ENCODE data around the gene ARPC5L.

The ARPC5L gene

DNA sequence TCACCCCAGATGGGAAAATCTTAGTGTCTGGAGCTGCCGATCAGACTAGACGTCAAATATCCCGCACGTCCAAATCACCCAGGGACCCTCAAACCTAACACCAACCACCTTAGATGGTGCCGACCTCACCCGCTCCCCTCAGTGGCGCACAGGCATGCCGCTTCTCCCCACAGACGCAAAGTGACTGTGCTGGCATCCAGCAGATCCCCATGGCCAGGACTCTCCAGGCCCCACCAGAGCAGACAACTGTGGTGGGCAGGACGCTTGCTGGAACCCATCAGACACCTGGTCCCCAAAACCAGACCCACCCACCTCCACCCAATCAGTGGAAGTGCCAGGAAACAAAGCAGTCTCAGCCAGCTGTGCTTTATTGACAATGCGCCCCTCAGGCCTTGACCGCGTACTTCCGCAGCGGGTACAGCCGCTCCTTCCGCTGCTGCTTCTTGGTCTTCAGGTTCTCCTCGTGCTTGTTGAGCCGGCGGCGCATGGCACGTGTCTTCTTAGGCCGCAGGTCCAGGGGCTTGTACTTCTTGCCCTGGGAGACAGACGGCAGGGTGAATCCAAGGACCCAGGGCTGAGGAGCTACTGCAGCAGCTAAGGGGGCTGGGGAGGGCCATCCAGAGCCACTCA lies 4.3 kb upstream of the ARPC5L start:
- Histone ChIP-seq H3K4me1 (ENCODE audit: control insufficient read depth, insufficient read depth, low read length) (peaks cover 32% of the 10 kb centered on the region), H3K9me3 (replicated peaks; ENCODE audit: low read length) (no peaks in the 10 kb centered on the region), H3K27me3 (ENCODE audit: control insufficient read depth, insufficient read depth, low read length) (no peaks in the 10 kb centered on the region), H3K36me3 (ENCODE audit: insufficient read depth, low read length) (peaks cover 53% of the 10 kb centered on the region), H3K4me3 (ENCODE audit: low read length) (no peak overlapping the region), H3K9ac (ENCODE audit: low read depth, low read length) (no peak overlapping the region), H3K4me2 (ENCODE audit: low read length) (no peak overlapping the region)

DNA sequence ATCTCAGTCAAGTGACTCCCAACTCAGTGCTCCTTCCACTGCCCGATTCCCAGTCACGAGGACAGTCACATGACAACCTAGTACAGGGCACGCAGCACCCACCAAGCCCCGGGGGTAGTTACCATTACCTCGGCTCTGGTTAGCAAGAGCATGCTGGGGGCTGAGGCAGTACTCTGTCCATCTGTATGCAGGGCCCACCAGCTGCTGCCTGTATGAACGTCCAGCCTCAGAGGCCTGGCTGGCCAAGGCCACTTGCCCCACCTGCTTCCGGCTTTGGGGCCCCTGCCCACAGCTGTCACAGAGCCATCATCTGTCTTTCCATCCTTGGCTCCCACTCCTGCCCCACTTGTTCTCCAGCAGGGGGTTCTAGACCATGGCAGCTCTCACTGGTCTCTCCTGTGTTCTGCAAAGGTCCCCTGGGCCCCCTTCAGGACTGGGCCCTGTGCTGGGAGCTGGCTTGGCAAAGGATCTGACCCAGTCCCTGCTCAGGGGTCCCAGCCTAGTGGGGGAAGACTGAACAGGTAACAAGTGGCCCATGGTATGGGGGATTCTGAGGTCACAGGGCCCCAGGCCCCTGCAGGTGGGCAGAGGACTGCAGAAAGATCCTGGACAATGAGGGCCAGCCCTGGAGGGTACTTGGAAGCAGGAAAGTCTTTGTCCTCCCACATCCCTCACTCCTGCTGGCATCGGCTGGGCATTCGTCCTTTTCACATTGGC lies 3.4 kb upstream of the ARPC5L start:
- H3K9ac ChIP-seq (ENCODE audit: low read depth, low read length) = peak overlapping the region; percentile 99
- H3K4me3 ChIP-seq (ENCODE audit: low read length) = no peak overlapping the region

DNA sequence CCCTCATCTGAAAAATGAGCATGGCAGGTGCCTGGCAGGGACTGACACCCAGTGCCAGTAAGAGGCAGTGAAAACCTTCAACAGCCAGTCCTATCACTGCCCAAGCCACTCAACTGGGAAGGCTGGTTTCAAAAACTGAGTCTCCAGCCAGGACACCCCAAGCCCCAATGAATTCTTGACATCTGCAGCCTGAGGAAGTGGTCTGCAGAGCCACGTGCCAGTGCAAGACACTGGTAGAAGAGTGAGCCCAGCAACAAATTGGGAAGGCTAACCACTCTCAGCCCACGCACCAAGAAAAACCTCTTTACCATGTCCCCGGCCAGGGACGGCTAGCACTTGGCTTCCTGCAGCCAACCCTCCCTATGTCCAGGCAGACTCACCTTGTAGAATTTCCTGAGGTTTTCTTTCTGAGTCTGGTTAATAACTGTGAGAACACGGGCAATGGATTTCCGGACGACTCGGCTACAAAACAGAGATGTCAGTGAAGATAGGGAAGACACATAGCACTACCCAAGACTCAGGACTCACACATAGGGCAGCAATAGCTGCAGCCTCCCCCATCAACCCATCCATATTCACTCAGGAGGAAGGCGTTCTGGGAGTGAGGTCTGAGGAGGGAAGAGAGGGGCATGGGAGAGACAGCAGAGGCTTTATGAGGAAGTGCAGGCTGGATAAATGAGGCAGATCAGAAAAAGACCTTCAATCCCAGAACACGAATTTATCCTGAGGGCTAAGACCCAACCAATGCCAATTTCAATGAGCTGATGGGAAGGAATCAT lies 1.9 kb upstream of the ARPC5L start:
- Histone ChIP-seq H3K36me3 (ENCODE audit: insufficient read depth, low read length) (peaks cover 53% of the 10 kb centered on the region), H3K27me3 (ENCODE audit: control insufficient read depth, insufficient read depth, low read length) (no peaks in the 10 kb centered on the region), H3K4me3 (ENCODE audit: low read length) (peak overlapping the region; percentile 97), H3K4me2 (ENCODE audit: low read length) (peak overlapping the region; percentile 99), H3K9me3 (replicated peaks; ENCODE audit: low read length) (no peaks in the 10 kb centered on the region), H3K9ac (ENCODE audit: low read depth, low read length) (peak overlapping the region; percentile 99), H3K4me1 (ENCODE audit: control insufficient read depth, insufficient read depth, low read length) (peaks cover 23% of the 10 kb centered on the region)

More for the DNA sequence above, 3.4 kb upstream of the ARPC5L start:
- Histone ChIP-seq H3K4me2 (ENCODE audit: low read length) (peak overlapping the region; percentile 99), H3K9me3 (replicated peaks; ENCODE audit: low read length) (no peaks in the 10 kb centered on the region), H3K27me3 (ENCODE audit: control insufficient read depth, insufficient read depth, low read length) (no peaks in the 10 kb centered on the region), H3K36me3 (ENCODE audit: insufficient read depth, low read length) (peaks cover 53% of the 10 kb centered on the region), H3K4me1 (ENCODE audit: control insufficient read depth, insufficient read depth, low read length) (peaks cover 25% of the 10 kb centered on the region)

DNA sequence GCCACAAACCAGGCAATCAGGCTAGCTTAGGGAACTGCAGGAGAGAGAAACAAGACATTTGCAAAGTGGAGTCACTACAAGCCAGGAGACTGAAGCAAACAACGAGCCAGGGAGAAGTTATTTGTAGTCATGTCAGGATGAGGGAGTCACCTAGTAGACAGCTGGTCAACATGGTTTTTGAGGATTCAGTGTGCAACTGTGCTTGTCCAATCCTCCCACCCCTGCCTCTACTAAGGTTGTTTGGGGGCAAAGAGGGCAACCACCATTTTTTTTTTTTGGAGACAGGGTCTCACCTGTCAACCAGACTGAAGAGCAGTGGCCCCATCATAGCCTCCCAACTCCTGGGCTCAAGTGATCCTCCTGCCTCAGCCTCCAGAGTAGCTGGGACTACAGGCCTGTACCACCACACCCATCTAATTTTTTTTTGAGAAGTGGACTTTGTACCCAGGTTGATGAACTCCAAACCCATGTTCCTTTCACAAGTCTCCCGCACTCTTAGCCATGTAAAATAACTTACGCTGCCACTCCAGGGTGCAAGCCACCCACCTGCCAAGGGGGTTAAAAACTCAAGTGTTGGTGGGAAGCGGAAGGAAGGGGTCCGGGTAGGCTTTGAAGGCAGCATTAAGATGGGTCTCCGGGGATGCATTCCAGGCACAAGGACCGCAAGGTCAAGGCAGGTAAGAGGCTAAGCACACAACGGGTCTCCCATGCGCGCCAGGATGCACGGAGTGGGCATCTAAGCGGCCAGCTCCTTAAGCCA lies 1.2 kb upstream of the ARPC5L start:
- H3K36me3 ChIP-seq (ENCODE audit: insufficient read depth, low read length) = peaks cover 53% of the 10 kb centered on the region

DNA sequence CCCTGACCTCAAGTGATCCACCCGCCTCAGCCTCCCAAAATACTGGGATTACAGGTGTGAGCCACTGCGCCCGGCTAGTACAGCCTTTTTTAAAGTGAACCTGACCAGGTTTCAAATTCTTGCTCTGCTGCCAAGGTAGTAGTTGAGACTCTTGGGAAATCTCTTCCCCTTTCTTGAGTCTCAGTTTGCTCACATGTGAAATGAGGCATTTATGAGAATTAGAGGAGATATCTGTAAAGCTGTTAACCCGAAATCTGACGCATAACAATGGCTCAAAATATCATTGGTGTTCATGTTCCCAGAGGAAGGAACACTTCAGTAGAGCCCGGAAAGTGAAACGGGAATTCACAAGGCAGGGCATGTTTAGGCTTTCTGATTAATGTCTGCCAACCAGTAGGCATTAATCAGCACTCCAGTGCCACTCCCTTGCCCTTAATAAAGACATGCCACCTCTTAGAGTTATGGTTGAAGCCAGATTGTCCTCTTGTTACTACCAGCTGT lies 1.5 kb downstream of the ARPC5L start:
- Histone ChIP-seq H3K4me1 (ENCODE audit: control insufficient read depth, insufficient read depth, low read length) (peaks cover 29% of the 10 kb centered on the region), H3K4me2 (ENCODE audit: low read length) (no peak overlapping the region), H3K9me3 (replicated peaks; ENCODE audit: low read length) (no peaks in the 10 kb centered on the region), H3K9ac (ENCODE audit: low read depth, low read length) (no peak overlapping the region), H3K27me3 (ENCODE audit: control insufficient read depth, insufficient read depth, low read length) (no peaks in the 10 kb centered on the region), H3K36me3 (ENCODE audit: insufficient read depth, low read length) (peaks cover 28% of the 10 kb centered on the region), H3K4me3 (ENCODE audit: low read length) (no peak overlapping the region)

More for the DNA sequence above, 1.2 kb upstream of the ARPC5L start:
- no peaks in the 10 kb centered on the region for H3K27me3 ChIP-seq (ENCODE audit: control insufficient read depth, insufficient read depth, low read length)
- peak overlapping the region; percentile 99 for H3K9ac ChIP-seq (ENCODE audit: low read depth, low read length)
- peaks cover 23% of the 10 kb centered on the region for H3K4me1 ChIP-seq (ENCODE audit: control insufficient read depth, insufficient read depth, low read length)
- peak overlapping the region; percentile 97 for H3K4me3 ChIP-seq (ENCODE audit: low read length)
- no peaks in the 10 kb centered on the region for H3K9me3 ChIP-seq (replicated peaks; ENCODE audit: low read length)
- H3K4me2 ChIP-seq (ENCODE audit: low read length) = peak overlapping the region; percentile 99

DNA sequence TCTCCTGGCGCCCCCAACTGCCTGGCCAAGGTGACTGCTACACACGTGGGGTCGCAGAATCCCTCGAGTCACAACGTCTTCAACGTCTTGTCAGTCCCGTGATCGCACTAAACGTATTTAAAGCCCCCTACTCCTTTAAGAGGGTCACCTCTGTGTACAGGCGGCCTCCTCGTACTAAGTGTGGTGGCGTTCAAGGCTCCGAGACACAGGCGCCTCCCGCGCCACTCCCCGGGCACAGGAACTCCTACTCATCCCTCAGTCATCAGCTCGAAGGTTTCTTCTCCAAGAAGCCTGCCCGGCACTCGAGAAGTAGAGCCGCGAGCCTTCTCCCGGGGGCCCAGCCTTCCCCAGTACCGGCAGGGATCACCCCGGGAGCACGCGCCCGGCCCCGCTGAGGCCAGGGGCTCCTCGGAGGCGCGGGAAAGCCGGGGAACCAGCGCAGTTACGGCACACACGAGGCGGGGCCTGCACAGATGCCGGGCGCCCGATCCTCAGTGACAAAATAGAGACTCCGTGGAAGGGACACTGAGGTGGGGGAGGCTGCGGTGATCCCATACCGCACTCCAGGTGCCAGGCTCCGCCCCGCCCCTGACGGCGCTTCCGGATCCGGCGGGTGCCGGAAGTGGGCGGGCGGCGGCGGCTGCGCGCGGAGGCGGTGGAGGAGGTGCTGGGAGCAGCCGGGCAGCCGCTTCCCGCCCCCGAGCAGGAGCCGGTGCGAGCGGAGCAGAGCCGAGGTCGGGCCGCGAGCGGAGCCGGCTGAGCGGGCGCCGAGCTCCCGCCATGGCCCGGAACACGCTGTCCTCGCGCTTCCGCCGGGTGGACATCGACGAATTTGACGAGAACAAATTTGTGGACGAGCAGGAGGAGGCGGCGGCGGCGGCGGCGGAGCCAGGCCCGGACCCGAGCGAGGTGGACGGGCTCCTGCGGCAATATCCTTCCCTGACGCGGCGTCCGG lies 6.9 kb downstream of the ARPC5L start:
- no peaks in the 10 kb centered on the region for H3K27me3 ChIP-seq (ENCODE audit: control insufficient read depth, insufficient read depth, low read length)
- no peaks in the 10 kb centered on the region for H3K9me3 ChIP-seq (replicated peaks; ENCODE audit: low read length)
- peaks cover 29% of the 10 kb centered on the region for H3K4me1 ChIP-seq (ENCODE audit: control insufficient read depth, insufficient read depth, low read length)
- H3K4me3 ChIP-seq (ENCODE audit: low read length) = peak overlapping the region; percentile 97
- peak overlapping the region; percentile 94 for H3K4me2 ChIP-seq (ENCODE audit: low read length)
- peaks cover 26% of the 10 kb centered on the region for H3K36me3 ChIP-seq (ENCODE audit: insufficient read depth, low read length)
- H3K9ac ChIP-seq (ENCODE audit: low read depth, low read length) = peak overlapping the region; percentile 99

DNA sequence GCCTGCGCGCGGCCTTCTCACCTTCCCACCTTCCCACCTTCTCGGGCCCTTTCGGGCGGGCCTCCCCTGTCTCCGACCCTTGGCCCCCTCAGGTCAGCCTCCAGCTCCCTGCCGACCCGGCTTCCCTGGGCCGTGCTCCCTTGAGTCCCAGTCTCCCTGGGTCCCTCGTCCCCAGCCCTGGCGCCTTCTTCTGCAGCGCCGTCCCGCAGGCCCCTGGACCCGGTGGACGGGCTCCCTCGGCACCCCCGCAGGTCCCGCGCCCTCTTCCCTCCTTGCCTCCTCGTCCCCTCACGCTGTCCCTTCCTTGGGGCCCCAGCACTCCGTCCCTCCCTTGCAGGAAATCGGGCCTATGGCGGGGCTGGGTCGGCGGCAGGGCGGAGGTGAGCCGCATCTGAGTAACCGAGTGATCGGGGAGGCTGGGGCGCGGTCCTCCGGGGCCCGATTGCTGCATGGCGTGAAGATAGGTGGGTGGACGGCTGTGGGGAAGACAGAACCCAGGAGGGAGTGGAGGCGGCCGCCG lies 7.6 kb downstream of the ARPC5L start:
- H3K9ac ChIP-seq (ENCODE audit: low read depth, low read length) = peak overlapping the region; percentile 99
- H3K27me3 ChIP-seq (ENCODE audit: control insufficient read depth, insufficient read depth, low read length) = no peaks in the 10 kb centered on the region
- H3K36me3 ChIP-seq (ENCODE audit: insufficient read depth, low read length) = peaks cover 34% of the 10 kb centered on the region
- peak overlapping the region; percentile 94 for H3K4me2 ChIP-seq (ENCODE audit: low read length)
- peak overlapping the region; percentile 97 for H3K4me3 ChIP-seq (ENCODE audit: low read length)
- no peaks in the 10 kb centered on the region for H3K9me3 ChIP-seq (replicated peaks; ENCODE audit: low read length)
- H3K4me1 ChIP-seq (ENCODE audit: control insufficient read depth, insufficient read depth, low read length) = peaks cover 29% of the 10 kb centered on the region

DNA sequence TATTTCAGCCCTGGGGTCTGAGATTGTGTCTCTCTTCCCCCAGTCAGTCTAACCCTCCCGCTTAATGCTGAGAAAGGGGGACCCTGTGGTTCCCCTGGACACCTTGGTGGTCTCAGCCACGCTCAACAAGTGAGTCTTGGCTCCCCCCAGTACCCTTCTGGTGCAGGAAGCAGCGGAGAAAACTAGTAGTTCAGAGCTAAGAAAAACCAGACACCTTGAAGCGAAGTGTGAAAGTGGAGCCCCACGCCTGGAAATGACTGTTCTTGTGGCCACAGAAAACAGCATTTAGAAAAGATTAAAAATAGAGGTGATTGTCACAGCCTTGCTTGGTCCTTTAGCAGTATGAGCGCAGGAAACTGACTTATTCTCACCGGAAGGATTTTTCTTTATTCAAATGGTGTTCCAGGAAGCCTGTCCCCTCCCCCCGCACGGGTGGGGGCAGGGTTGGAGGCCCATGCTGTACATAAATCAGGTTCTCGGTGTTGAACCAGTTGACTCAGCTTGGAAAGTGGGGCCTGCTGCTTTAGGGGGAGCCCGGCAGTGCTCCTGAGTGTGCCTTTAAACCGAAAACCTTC lies 8.1 kb downstream of the ARPC5L start:
- Histone ChIP-seq H3K27me3 (ENCODE audit: control insufficient read depth, insufficient read depth, low read length) (no peaks in the 10 kb centered on the region), H3K9ac (ENCODE audit: low read depth, low read length) (peak overlapping the region; percentile 99), H3K9me3 (replicated peaks; ENCODE audit: low read length) (no peaks in the 10 kb centered on the region), H3K4me3 (ENCODE audit: low read length) (peak overlapping the region; percentile 97), H3K36me3 (ENCODE audit: insufficient read depth, low read length) (peaks cover 39% of the 10 kb centered on the region), H3K4me1 (ENCODE audit: control insufficient read depth, insufficient read depth, low read length) (peaks cover 29% of the 10 kb centered on the region), H3K4me2 (ENCODE audit: low read length) (peak overlapping the region; percentile 94)

DNA sequence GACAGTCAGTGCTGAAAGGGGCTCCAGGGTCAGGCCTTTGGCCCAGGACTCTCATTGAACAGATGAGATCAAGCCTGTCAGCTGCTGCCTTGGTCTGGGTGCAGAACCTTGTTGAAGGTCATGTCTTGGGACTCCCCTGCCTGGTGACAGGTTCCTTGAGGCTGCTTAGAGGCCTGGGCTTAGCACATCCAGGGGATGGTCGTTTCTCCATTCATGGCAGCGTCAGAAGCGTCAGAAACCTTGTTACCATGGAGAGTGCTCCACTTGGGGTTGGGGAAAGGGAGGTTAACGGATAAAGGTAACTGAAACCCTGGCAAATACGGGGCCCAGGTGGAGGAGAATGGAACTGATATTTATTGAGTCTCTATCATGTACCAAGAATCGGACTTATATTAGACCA lies 8.8 kb downstream of the ARPC5L start:
- H3K9ac ChIP-seq (ENCODE audit: low read depth, low read length) = peak overlapping the region; percentile 99
- peaks cover 29% of the 10 kb centered on the region for H3K4me1 ChIP-seq (ENCODE audit: control insufficient read depth, insufficient read depth, low read length)
- peak overlapping the region; percentile 94 for H3K4me2 ChIP-seq (ENCODE audit: low read length)
- no peaks in the 10 kb centered on the region for H3K27me3 ChIP-seq (ENCODE audit: control insufficient read depth, insufficient read depth, low read length)
- peak overlapping the region; percentile 97 for H3K4me3 ChIP-seq (ENCODE audit: low read length)
- peaks cover 45% of the 10 kb centered on the region for H3K36me3 ChIP-seq (ENCODE audit: insufficient read depth, low read length)
- H3K9me3 ChIP-seq (replicated peaks; ENCODE audit: low read length) = no peaks in the 10 kb centered on the region

DNA sequence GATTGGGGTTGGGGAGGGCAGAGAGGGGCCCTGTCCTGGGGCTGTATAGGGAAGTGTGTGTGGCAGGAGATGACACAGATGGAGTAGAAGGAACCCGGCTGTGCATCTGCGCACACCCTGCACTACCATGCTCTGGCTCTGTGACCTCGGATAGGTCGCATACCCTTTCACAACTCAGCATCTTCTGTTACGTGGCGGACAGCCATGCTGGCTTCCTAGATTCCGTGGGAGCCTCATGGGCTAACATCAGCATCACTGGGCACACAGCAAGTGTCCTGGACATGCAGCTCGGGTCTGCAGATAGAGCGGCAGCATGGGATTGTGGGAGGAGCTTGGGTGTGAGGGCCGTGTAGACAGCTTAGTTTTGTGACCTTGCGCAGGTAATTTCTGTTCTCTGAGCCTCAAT lies 9.2 kb downstream of the ARPC5L start:
- peaks cover 49% of the 10 kb centered on the region for H3K36me3 ChIP-seq (ENCODE audit: insufficient read depth, low read length)
- peak overlapping the region; percentile 94 for H3K4me2 ChIP-seq (ENCODE audit: low read length)
- no peaks in the 10 kb centered on the region for H3K9me3 ChIP-seq (replicated peaks; ENCODE audit: low read length)
- no peaks in the 10 kb centered on the region for H3K27me3 ChIP-seq (ENCODE audit: control insufficient read depth, insufficient read depth, low read length)
- peak overlapping the region; percentile 97 for H3K4me3 ChIP-seq (ENCODE audit: low read length)
- peaks cover 29% of the 10 kb centered on the region for H3K4me1 ChIP-seq (ENCODE audit: control insufficient read depth, insufficient read depth, low read length)
- H3K9ac ChIP-seq (ENCODE audit: low read depth, low read length) = peak overlapping the region; percentile 99

Data from skeletal muscle satellite cell (primary cell).